Fibroblast of pulmonary artery (primary cell): ENCODE measurements around the gene OFD1.
A peak's percentile ranks its signal among the peaks of the same experiment; 100 is the strongest.

Experiments
- DNase-seq: peaks from one replicate; pipeline ENCODE4 v3.0.0-alpha.2; 2010; ENCODE audit warnings: low read depth
- H3K4me3 ChIP-seq: replicated peaks from 2 replicates; pipeline ENCODE4 v1.5.1; 2011; ENCODE audit warnings: low read depth, mild to moderate bottlenecking, control low read depth, low read length, moderate library complexity
- CTCF ChIP-seq: IDR thresholded peaks from 2 replicates; pipeline ENCODE4 v1.5.1; 2011; ENCODE audit warnings: mild to moderate bottlenecking, control low read depth, low read length, inconsistent platforms; ENCODE audit errors: missing control alignments

The OFD1 gene

GRCh38 chrX:13775837-13776236 lies 41.3 kb downstream of the OFD1 start:
- no peak overlapping the region for H3K4me3 ChIP-seq
- no peak for DNase-seq
- TF ChIP-seq CTCF = no peak

- no peak for DNase-seq
- TF ChIP-seq CTCF = no peak
- no peak overlapping the region for H3K4me3 ChIP-seq
These were observed 41.8 kb downstream of the OFD1 start for GRCh38 chrX:13776387-13776786.

GRCh38 chrX:13778916-13779315 lies 44.4 kb downstream of the OFD1 start:
- DNase-seq = peak; percentile 37
- H3K4me3 ChIP-seq = no peak overlapping the region
- TF ChIP-seq CTCF = no peak

GRCh38 chrX:13780868-13781427 lies 46.4 kb downstream of the OFD1 start:
- H3K4me3 ChIP-seq = no peak overlapping the region
- TF ChIP-seq CTCF = no peak
- no peak for DNase-seq

- DNase-seq = no peak
- H3K4me3 ChIP-seq = no peak overlapping the region
- TF ChIP-seq CTCF = no peak
These were observed 51.5 kb downstream of the OFD1 start for GRCh38 chrX:13786048-13786447.

GRCh38 chrX:13790206-13791131 lies 55.9 kb downstream of the OFD1 start:
- no peak for TF ChIP-seq CTCF
- DNase-seq = no peak
- no peak overlapping the region for H3K4me3 ChIP-seq

- no peak for DNase-seq
- TF ChIP-seq CTCF = no peak
- H3K4me3 ChIP-seq = no peak overlapping the region
These were observed 56.6 kb downstream of the OFD1 start for GRCh38 chrX:13791145-13791544.
